Body of pancreas (tissue), 4 donors: ENCODE data around the gene SPOCD1.

Experiments used
- POLR2A ChIP-seq, 3 donors: fragments of 450-650 bp; IDR thresholded peaks; one replicate each; pipeline ENCODE4 v1.6.1; 2016; ENCODE audit warnings: antibody characterized with exemption in 3 of 3, mild to moderate bottlenecking in 2 of 3
- TF ChIP-seq, protein P1 (sequence below), 7 experiments: fragments of 450-650 bp in 4 of 7; fragments of 200-600 bp in 3 of 7; sonication (generic) in 3 of 7; IDR thresholded peaks; one replicate each; pipeline ENCODE4 v1.5.1; 2016 to 2019; ENCODE audit warnings: antibody characterized with exemption in 7 of 7

DNA sequence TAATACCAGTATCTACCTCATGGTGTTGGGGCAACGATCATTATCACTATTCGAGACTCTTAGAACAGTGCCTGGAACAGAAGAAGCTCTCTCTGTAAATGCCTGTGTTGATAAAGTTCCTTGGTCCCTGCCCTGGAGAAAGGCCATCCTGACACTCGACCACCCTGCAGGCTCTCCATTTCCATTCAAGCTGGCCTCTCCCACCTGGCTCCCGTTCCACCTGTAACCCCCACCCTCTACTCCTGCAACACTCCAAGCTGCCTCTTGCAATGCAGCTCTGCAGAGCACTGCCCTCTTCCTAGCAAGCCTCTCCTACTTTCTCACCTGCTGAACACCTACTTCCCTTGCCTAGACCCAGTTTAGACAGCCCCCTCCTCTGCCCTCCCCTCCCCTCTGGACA lies 6.1 kb downstream of the SPOCD1 start:
- TF ChIP-seq, protein P1, sequence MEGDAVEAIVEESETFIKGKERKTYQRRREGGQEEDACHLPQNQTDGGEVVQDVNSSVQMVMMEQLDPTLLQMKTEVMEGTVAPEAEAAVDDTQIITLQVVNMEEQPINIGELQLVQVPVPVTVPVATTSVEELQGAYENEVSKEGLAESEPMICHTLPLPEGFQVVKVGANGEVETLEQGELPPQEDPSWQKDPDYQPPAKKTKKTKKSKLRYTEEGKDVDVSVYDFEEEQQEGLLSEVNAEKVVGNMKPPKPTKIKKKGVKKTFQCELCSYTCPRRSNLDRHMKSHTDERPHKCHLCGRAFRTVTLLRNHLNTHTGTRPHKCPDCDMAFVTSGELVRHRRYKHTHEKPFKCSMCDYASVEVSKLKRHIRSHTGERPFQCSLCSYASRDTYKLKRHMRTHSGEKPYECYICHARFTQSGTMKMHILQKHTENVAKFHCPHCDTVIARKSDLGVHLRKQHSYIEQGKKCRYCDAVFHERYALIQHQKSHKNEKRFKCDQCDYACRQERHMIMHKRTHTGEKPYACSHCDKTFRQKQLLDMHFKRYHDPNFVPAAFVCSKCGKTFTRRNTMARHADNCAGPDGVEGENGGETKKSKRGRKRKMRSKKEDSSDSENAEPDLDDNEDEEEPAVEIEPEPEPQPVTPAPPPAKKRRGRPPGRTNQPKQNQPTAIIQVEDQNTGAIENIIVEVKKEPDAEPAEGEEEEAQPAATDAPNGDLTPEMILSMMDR (IDR thresholded peaks at IDR 0.05) = no peak
- no peak for TF ChIP-seq POLR2A (IDR thresholded peaks at IDR 0.05)
